ENCODE results near the gene LIPC. TPM values are rescaled to one million over a fixed set of nuclear protein-coding genes. Genes with fewer than 3 reads are reported as not detected.

The LIPC gene
- polyA plus RNA-seq, 1 of the 3 experiments (the other 2 are of a cell fraction): not detected

DNA sequence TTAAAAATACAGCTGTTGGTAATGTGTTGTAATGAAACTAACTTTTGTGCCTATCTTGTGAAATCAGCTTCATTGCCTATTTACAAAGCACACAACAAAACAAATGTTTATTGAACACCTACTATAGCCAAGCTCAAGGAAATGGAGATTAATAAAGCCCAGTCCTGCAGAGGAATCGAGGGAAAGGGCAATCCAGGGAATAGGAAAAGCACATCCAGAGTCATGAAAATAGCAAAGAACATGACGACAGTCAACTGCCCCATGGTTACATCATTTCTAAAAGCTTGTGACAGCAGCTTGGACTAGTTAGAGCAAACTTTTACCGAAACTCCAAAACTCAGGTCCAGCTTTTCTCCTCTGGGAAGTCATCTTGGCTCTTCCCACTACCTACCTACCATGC, 157.3 kb downstream of the LIPC start:
- H3K4me2 ChIP-seq: no peak overlapping the region
- H3K9me2 ChIP-seq: no peaks in the 10 kb centered on the region
- H3K4me3 ChIP-seq (ENCODE audit: low read depth in 2 of 2, low read length in 1 of 2): no peak overlapping the region
- peaks cover 5% of the 10 kb centered on the region for H3F3A ChIP-seq (replicated peaks; ENCODE audit: insufficient read depth)
- TF ChIP-seq TAF1 (IDR thresholded peaks at IDR 0.05; ENCODE audit: borderline replicate concordance, low read depth, low read length): no peak
- TF ChIP-seq GATA2 (CRISPR knock-in tag; IDR thresholded peaks at IDR 0.05): no peak
- TF ChIP-seq RAD21 (IDR thresholded peaks at IDR 0.05; ENCODE audit: low read length): no peak
- no peak for TF ChIP-seq MEF2A (IDR thresholded peaks at IDR 0.05; ENCODE audit: borderline replicate concordance, low read depth)
- no peak for TF ChIP-seq NFIC (IDR thresholded peaks at IDR 0.05; ENCODE audit: borderline replicate concordance)
- no peak for TF ChIP-seq FOSL2 (IDR thresholded peaks at IDR 0.05; ENCODE audit: borderline replicate concordance, low read depth)
- no peak for TF ChIP-seq NRF1 (IDR thresholded peaks at IDR 0.05; ENCODE audit: low read depth, low read length)
- no peak for TF ChIP-seq TEAD4 (IDR thresholded peaks at IDR 0.05; ENCODE audit: borderline replicate concordance, insufficient read depth)
- TF ChIP-seq RXRA (IDR thresholded peaks at IDR 0.05; ENCODE audit: borderline replicate concordance, low read depth): no peak
- no peak for TF ChIP-seq SMC3 (IDR thresholded peaks at IDR 0.05; ENCODE audit: low read depth, low read length)
- TF ChIP-seq JUND (IDR thresholded peaks at IDR 0.05): no peak
- no peak for TF ChIP-seq SIN3A (IDR thresholded peaks at IDR 0.05; ENCODE audit: borderline replicate concordance, low read depth, low read length)
- TF ChIP-seq POLR2AphosphoS5 (IDR thresholded peaks at IDR 0.05; ENCODE audit: low read depth, low read length): no peak
- TF ChIP-seq ELF1 (IDR thresholded peaks at IDR 0.05): no peak
- TF ChIP-seq GABPA (IDR thresholded peaks at IDR 0.05; ENCODE audit: low read depth): no peak
- TF ChIP-seq, protein P1, sequence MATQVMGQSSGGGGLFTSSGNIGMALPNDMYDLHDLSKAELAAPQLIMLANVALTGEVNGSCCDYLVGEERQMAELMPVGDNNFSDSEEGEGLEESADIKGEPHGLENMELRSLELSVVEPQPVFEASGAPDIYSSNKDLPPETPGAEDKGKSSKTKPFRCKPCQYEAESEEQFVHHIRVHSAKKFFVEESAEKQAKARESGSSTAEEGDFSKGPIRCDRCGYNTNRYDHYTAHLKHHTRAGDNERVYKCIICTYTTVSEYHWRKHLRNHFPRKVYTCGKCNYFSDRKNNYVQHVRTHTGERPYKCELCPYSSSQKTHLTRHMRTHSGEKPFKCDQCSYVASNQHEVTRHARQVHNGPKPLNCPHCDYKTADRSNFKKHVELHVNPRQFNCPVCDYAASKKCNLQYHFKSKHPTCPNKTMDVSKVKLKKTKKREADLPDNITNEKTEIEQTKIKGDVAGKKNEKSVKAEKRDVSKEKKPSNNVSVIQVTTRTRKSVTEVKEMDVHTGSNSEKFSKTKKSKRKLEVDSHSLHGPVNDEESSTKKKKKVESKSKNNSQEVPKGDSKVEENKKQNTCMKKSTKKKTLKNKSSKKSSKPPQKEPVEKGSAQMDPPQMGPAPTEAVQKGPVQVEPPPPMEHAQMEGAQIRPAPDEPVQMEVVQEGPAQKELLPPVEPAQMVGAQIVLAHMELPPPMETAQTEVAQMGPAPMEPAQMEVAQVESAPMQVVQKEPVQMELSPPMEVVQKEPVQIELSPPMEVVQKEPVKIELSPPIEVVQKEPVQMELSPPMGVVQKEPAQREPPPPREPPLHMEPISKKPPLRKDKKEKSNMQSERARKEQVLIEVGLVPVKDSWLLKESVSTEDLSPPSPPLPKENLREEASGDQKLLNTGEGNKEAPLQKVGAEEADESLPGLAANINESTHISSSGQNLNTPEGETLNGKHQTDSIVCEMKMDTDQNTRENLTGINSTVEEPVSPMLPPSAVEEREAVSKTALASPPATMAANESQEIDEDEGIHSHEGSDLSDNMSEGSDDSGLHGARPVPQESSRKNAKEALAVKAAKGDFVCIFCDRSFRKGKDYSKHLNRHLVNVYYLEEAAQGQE (IDR thresholded peaks at IDR 0.05; ENCODE audit: low read depth, low read length): no peak
- no peaks in the 10 kb centered on the region for H3K9me3 ChIP-seq
- peaks cover 0 to 6% of the 10 kb centered on the region in 2 experiments for H3K36me3 ChIP-seq (replicated peaks in 1 of 2; ENCODE audit: control insufficient read depth in 1 of 2, insufficient read depth in 2 of 2, low read length in 1 of 2)
- CTCF ChIA-PET: interaction anchor here (0.9 kb wide), 1 partner anchor 52 kb away, joined by 3 read pairs; no protein-coding TSS in a partner anchor
- no peak overlapping the region for H3K27ac ChIP-seq (ENCODE audit: low read depth in 2 of 2, low read length in 1 of 2)
- H3K27me3 ChIP-seq (ENCODE audit: insufficient read depth): no peaks in the 10 kb centered on the region
- H4K20me1 ChIP-seq (ENCODE audit: insufficient read depth): no peaks in the 10 kb centered on the region
- no peaks in the 10 kb centered on the region for H3K4me1 ChIP-seq (ENCODE audit: control insufficient read depth in 1 of 2, insufficient read depth in 2 of 2, low read depth in 1 of 2, low read length in 1 of 2)
- H3K9ac ChIP-seq: no peak overlapping the region
- no peak for DNase-seq
- 94% methylated on average over 3 of the region's 3 CpGs for WGBS (ENCODE audit: low lambda C conversion rate)
- no peak overlapping the region for H2AFZ ChIP-seq (ENCODE audit: low read depth)
- no peaks in the 10 kb centered on the region for H3K79me2 ChIP-seq (ENCODE audit: insufficient read depth)
- POLR2A ChIA-PET: no interaction called here

DNA sequence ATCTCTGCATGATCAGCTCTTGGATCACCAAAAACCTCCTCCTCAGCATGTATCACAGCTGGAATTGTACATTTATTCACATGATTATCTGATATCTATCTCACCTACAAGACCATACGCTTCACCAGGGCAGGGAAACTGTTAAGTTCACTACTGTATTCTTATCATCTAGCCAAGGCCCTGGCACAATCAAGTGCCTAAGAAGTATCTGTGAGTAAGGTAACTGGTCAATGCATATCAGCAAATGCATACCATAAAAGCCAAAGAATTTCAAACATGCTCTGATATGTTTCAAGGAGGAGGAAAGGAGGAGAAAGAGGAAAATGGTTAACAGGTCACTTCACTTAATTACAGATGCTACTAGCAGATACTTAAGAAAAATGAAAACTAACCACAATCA, 158.4 kb downstream of the LIPC start:
- Histone ChIP-seq H3K4me1 (ENCODE audit: control insufficient read depth in 1 of 2, insufficient read depth in 2 of 2, low read depth in 1 of 2, low read length in 1 of 2) (no peaks in the 10 kb centered on the region), H3K36me3 (replicated peaks in 1 of 2; ENCODE audit: control insufficient read depth in 1 of 2, insufficient read depth in 2 of 2, low read length in 1 of 2) (peaks cover 6 to 11% of the 10 kb centered on the region in 2 experiments), H2AFZ (ENCODE audit: low read depth) (no peak overlapping the region), H3K4me3 (ENCODE audit: low read depth in 2 of 2, low read length in 1 of 2) (no peak overlapping the region), H3K9me3 (no peaks in the 10 kb centered on the region), H3K9me2 (no peaks in the 10 kb centered on the region), H4K20me1 (ENCODE audit: insufficient read depth) (no peaks in the 10 kb centered on the region), H3K4me2 (no peak overlapping the region), H3F3A (replicated peaks; ENCODE audit: insufficient read depth) (peaks cover 5% of the 10 kb centered on the region), H3K9ac (no peak overlapping the region), H3K27me3 (ENCODE audit: insufficient read depth) (no peaks in the 10 kb centered on the region), H3K27ac (ENCODE audit: low read depth in 2 of 2, low read length in 1 of 2) (no peak overlapping the region), H3K79me2 (ENCODE audit: insufficient read depth) (no peaks in the 10 kb centered on the region)
- CTCF ChIA-PET: no interaction called here
- no peak for DNase-seq
- WGBS (ENCODE audit: low lambda C conversion rate): 95% methylated on average over 1 of the region's 1 CpG
- POLR2A ChIA-PET: no interaction called here
- TF ChIP-seq EP300 (IDR thresholded peaks at IDR 0.05; ENCODE audit: borderline replicate concordance in 1 of 2, low read depth in 1 of 2, low read length in 1 of 2) (no peak), TEAD4 (IDR thresholded peaks at IDR 0.05; ENCODE audit: borderline replicate concordance, insufficient read depth) (no peak), MXI1 (IDR thresholded peaks at IDR 0.05; ENCODE audit: low read depth, low read length) (no peak), YY1 (IDR thresholded peaks at IDR 0.05; ENCODE audit: low read depth) (no peak), ELF1 (IDR thresholded peaks at IDR 0.05) (no peak), GATA2 (CRISPR knock-in tag; IDR thresholded peaks at IDR 0.05) (no peak), GABPA (IDR thresholded peaks at IDR 0.05; ENCODE audit: low read depth) (no peak), FOSL2 (IDR thresholded peaks at IDR 0.05; ENCODE audit: borderline replicate concordance, low read depth) (no peak), RCOR1 (IDR thresholded peaks at IDR 0.05; ENCODE audit: low read length) (no peak)
- TF ChIP-seq, protein P2, sequence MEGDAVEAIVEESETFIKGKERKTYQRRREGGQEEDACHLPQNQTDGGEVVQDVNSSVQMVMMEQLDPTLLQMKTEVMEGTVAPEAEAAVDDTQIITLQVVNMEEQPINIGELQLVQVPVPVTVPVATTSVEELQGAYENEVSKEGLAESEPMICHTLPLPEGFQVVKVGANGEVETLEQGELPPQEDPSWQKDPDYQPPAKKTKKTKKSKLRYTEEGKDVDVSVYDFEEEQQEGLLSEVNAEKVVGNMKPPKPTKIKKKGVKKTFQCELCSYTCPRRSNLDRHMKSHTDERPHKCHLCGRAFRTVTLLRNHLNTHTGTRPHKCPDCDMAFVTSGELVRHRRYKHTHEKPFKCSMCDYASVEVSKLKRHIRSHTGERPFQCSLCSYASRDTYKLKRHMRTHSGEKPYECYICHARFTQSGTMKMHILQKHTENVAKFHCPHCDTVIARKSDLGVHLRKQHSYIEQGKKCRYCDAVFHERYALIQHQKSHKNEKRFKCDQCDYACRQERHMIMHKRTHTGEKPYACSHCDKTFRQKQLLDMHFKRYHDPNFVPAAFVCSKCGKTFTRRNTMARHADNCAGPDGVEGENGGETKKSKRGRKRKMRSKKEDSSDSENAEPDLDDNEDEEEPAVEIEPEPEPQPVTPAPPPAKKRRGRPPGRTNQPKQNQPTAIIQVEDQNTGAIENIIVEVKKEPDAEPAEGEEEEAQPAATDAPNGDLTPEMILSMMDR (IDR thresholded peaks at IDR 0.05): no peak
- TF ChIP-seq, protein P3, sequence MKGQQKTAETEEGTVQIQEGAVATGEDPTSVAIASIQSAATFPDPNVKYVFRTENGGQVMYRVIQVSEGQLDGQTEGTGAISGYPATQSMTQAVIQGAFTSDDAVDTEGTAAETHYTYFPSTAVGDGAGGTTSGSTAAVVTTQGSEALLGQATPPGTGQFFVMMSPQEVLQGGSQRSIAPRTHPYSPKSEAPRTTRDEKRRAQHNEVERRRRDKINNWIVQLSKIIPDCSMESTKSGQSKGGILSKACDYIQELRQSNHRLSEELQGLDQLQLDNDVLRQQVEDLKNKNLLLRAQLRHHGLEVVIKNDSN (IDR thresholded peaks at IDR 0.05; ENCODE audit: borderline replicate concordance, low read depth): no peak
- TF ChIP-seq, protein P4, sequence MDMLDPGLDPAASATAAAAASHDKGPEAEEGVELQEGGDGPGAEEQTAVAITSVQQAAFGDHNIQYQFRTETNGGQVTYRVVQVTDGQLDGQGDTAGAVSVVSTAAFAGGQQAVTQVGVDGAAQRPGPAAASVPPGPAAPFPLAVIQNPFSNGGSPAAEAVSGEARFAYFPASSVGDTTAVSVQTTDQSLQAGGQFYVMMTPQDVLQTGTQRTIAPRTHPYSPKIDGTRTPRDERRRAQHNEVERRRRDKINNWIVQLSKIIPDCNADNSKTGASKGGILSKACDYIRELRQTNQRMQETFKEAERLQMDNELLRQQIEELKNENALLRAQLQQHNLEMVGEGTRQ (IDR thresholded peaks at IDR 0.05; ENCODE audit: borderline replicate concordance, low read depth, low read length): no peak
